ENCODE results near the gene IKZF1. TPM values are rescaled to one million over a fixed set of nuclear protein-coding genes. Genes with fewer than 3 reads are reported as not detected.
A peak's percentile ranks its signal among the peaks of the same experiment; 100 is the strongest.

IKZF1 gene
- total and polyA plus RNA-seq, 9 of the 15 experiments (the other 6 are each of a cell fraction or from before 2014, with no cell fraction given) = 12.6 to 85.3 (median 44.7) TPM

- TF ChIP-seq, protein P1, sequence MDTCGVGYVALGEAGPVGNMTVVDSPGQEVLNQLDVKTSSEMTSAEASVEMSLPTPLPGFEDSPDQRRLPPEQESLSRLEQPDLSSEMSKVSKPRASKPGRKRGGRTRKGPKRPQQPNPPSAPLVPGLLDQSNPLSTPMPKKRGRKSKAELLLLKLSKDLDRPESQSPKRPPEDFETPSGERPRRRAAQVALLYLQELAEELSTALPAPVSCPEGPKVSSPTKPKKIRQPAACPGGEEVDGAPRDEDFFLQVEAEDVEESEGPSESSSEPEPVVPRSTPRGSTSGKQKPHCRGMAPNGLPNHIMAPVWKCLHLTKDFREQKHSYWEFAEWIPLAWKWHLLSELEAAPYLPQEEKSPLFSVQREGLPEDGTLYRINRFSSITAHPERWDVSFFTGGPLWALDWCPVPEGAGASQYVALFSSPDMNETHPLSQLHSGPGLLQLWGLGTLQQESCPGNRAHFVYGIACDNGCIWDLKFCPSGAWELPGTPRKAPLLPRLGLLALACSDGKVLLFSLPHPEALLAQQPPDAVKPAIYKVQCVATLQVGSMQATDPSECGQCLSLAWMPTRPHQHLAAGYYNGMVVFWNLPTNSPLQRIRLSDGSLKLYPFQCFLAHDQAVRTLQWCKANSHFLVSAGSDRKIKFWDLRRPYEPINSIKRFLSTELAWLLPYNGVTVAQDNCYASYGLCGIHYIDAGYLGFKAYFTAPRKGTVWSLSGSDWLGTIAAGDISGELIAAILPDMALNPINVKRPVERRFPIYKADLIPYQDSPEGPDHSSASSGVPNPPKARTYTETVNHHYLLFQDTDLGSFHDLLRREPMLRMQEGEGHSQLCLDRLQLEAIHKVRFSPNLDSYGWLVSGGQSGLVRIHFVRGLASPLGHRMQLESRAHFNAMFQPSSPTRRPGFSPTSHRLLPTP (IDR thresholded peaks at IDR 0.05; ENCODE audit: borderline replicate concordance, extremely low read depth, insufficient read length) = no peak
- no peak for TF ChIP-seq ILK (tag; IDR thresholded peaks at IDR 0.05; ENCODE audit: borderline replicate concordance, low read depth)
- TF ChIP-seq C11orf30 (IDR thresholded peaks at IDR 0.05; ENCODE audit: low read depth) = no peak
- no peak for TF ChIP-seq SNRNP70 (optimal IDR thresholded peaks at IDR 0.05; ENCODE audit: low read depth, low read length)
- TF ChIP-seq TRIM24 (IDR thresholded peaks at IDR 0.05) = no peak
- TF ChIP-seq IFI16 (CRISPR knock-in tag; IDR thresholded peaks at IDR 0.05) = no peak
- no peak for TF ChIP-seq ZNF134 (CRISPR knock-in tag; conservative IDR thresholded peaks at IDR 0.05)
- TF ChIP-seq HDGF (IDR thresholded peaks at IDR 0.05) = 0 out of 2 replicates have a peak, but pooled peaks have one; percentile 6
- no peak for TF ChIP-seq ZNF668 (CRISPR knock-in tag; IDR thresholded peaks at IDR 0.05)
- TF ChIP-seq ZFPM2 (CRISPR knock-in tag; IDR thresholded peaks at IDR 0.05) = no peak
- TF ChIP-seq ZNF316 (IDR thresholded peaks at IDR 0.05) = no peak
- no peak for TF ChIP-seq YBX1 (IDR thresholded peaks at IDR 0.05)
- no peak for TF ChIP-seq ZNF589 (CRISPR knock-in tag; IDR thresholded peaks at IDR 0.05; ENCODE audit: low read depth)
- no peak for TF ChIP-seq ZNF174 (CRISPR knock-in tag; IDR thresholded peaks at IDR 0.05)
- TF ChIP-seq EGR1 (conservative IDR thresholded peaks at IDR 0.05) = peak; percentile 74
- no peak for TF ChIP-seq GMEB1 (CRISPR knock-in tag; IDR thresholded peaks at IDR 0.05)
- TF ChIP-seq NCOA1 (IDR thresholded peaks at IDR 0.05; ENCODE audit: low read depth) = no peak
- TF ChIP-seq ZC3H8 (IDR thresholded peaks at IDR 0.05) = no peak
- TF ChIP-seq CBX2 (IDR thresholded peaks at IDR 0.05; ENCODE audit: insufficient read depth, low read length, poor library complexity, severe bottlenecking) = no peak
- 0 out of 2 replicates have a peak, but pooled peaks have one; percentile 9 for TF ChIP-seq L3MBTL2 (IDR thresholded peaks at IDR 0.05)
- no peak for TF ChIP-seq POU5F1 (IDR thresholded peaks at IDR 0.05; ENCODE audit: borderline replicate concordance, low read depth, low read length, partially characterized antibody)
Measured at GRCh38 chr7:50335795-50336754, 31.6 kb downstream of the IKZF1 start (continued).
